HG02981 (cell line): Measurements from ENCODE around the gene LZTR1.
A peak's percentile ranks its signal among the peaks of the same experiment; 100 is the strongest.
"Not testable (repeated sequence)": the region's sequence is repeated elsewhere in the genome, so short reads cannot be mapped to it uniquely, and the experiment has no call there.

Experiments
- ATAC-seq: cut with Tn5 transposase; IDR thresholded peaks from one replicate; pipeline ENCODE4 v1.9.1; 2021; ENCODE audit warnings: mild to moderate bottlenecking, moderate library complexity; ENCODE audit not compliant: unreplicated experiment

The LZTR1 gene

DNA sequence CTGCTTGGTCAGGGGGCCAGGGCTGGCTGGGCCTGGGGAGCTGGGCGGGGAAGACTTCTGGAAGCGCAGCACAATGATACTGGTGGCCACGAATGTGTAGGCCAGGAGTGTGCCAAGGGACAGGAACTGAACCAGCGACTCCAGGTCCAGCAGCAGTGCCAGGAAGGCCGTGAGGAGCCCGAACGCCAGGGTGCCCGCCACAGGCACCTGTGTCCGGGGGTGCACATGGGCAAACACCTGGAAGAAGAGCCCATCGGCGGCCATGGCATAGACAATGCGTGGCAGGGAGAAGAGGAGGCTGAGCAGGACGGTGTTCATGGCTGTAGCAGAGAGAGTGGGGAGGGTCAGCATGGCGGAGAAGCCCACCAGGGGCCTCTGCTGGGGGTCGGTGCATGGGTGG is 47.9 kb downstream of the LZTR1 start:
- no peak for ATAC-seq

GRCh38 chr22:21030621-21031544 is 48.8 kb downstream of the LZTR1 start:
- ATAC-seq, result no peak

- ATAC-seq, result no peak
Observed at GRCh38 chr22:21031545-21032036, 49.5 kb downstream of the LZTR1 start.

DNA sequence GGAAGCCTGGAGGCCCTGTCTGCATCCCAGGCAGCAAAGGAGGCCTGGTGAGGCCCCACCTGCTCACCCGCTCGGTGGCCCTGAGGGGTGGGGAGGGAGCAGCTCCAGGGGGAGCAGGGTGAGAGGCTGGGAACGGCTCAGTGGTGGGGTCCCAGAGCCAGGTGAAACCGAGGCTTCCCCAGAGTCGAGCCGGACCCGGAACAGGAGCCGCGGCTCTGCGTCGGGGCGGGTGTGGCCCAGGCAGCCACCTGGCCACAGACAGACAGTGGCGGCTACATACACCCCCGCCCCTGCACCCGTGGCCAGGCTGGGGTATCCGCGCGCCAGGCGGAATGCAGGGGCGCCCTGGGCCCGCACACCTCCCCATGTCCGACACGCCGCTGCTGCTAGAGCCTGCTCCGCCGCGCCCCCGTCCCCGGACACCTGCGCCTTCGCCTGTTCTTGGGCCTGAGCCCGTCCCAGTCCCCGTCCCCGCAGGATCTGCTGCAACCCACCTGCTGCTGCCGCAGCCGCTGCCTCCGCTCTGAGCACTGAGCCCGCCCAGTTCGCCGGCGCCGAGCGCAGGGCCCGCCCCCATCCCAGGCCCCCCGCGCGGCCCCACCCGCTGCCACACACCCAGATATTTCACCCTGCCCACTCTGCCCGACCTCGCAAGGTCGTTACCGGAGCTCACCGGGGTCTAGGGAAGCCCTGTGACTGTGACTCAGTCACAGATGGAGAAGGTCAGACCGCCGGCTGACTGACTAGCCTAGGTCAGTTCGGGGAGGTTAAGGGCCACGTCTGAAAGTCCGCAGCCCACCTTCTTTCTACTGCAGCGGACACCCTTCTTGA is 50.2 kb downstream of the LZTR1 start, which contains the start of gene SLC7A4:
TSS of gene SLC7A4 (minus strand) at position 525 of the 831 bp plus-strand sequence. CDS start 749 bp downstream, outside the sequence.
- ATAC-seq, result no peak

DNA sequence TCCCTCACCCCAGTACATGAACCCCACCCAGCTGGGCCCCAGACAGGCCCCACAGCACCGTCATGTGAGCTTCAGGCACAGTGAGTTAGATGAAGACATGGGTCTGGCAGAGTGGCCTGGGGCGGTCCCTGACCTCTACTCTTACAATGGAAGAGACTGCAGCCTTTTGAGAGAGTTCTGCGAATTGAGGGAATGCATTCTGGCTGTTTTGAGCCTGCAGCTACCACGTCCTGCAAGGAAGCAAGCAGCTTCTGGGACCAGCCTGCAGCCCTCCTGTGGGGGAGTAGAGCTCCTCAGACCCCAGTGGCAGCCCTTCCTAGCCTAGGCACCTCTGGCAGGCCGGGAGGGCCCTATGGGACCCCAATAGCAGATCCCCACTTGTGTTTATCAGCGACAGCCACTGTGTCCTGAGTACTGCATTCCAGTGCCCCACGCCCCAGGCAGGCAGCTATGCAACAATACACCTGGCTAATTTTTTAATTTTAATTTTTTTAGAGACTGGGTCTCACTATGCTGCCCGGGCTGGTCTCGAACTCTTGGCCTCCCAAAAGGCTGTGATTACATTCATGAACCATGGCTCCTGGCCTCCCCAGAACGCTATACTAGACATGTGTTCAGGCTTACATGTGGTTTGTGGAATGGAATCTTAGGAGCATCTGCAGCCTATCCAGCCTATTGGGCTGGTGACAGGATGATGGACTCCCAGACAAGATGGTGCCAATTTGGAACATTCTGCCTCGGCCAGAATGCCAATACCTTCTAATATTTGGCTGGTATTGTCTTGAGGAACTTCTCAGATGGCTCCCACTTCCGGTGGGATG is 51.0 kb downstream of the LZTR1 start:
- ATAC-seq, result no peak

GRCh38 chr22:21033895-21034294 is 51.8 kb downstream of the LZTR1 start:
- ATAC-seq, result no peak

DNA sequence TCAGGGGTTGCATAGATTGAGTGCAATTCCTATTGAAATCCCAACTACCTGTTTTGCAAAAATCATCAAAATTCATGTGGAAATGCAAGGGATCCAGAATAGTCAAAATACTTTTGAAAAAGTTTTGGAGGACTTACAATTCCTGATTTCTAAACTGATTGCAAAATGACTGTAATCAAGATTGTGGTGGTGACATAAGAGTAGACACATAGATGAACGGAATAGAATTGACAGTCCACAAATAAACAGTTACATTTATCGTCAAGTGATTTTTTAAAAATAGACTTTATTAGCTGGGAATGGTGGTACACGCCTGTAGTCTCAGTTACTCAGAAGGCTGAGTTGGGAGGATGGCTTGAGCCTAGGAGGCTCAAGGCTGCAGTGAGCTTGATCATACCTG is 52.9 kb downstream of the LZTR1 start:
- no peak for ATAC-seq

DNA sequence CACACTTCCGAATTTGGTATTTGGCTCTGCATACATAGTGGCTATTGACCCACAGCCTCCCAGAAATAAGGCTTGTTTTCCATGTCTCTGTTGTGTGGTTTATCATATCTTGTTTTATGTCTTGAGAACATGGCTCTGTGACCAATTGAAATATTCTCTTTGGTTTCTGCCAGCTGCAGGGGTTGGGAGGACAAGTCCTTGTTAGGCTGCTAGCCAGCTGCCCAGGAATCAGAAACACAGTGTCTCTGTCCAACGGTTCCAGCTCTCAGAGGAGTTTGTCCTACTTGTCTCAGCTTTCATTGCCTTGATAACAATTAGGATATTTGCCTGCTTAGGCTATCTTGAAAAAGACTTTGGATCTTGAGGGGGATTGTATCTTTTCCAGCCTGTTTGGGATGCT is 56.3 kb downstream of the LZTR1 start:
- no peak for ATAC-seq

- ATAC-seq, result not testable (repeated sequence)
Observed at GRCh38 chr22:21039158-21039557, 57.1 kb downstream of the LZTR1 start.

DNA sequence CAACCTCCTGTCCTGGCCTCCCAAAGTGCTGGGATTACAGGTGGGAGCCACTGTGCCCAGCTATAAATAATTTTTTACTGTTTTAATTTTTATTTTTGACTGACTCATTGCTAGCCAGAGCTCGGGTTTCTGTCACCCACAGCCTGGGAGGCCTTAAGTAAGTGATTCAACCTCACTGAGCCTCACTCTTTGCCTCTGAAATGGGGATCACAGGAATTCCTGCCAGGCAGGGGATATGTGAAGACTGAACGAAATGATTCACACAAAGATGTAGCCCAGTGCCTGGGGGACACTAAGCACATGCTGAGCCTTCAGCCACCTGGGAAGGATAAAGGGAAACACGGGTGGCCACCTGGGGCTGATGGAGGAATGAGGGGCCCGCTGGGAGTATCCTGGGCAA is 59.8 kb downstream of the LZTR1 start:
- no peak for ATAC-seq

DNA sequence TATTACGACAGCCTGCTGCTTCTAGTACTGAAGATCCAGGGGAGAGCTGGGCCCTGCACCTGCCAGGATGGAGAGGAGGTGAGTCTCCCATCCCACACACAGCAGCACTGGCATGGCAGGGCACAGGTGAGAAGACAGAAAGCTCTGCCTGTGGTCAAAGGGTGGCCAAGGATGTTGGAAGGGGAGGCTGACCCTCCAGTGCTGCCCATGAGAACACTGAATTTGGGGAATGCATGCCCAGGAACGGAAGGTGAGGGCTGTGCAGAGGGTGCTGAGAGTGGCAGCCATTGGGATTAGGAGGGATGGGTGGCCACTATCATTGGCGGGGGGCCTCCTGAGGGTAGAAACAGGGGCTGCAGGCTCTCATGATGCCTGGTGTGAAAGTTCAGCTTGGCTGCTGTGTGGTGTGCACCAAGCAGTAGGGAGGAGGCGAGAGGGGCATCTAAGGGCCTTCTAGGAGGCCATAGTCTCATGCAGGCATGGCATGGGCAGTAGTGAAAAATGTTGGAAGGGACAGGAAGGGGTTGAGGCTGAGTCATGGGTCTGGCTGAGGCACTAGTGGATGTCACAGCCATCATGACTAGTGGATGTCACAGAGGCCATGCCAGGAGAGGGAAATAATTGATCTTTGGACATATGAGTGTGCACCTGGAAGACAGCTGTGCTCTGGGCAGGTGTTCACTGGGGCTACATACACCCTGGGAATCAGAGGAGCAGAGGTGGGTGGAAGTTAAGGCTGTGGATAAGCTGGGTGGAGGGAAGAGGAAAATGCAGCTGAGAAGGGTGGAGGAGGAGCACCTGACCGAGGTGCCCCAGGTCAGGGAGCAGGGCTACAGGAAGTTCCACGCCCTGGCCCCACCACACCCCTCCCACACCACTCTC is 61.1 kb downstream of the LZTR1 start:
- ATAC-seq, result no peak

GRCh38 chr22:21043860-21044535 is 61.9 kb downstream of the LZTR1 start:
- ATAC-seq, result no peak

GRCh38 chr22:21044931-21045584 is 63.0 kb downstream of the LZTR1 start:
- ATAC-seq, result peak; percentile 16

- ATAC-seq, result peak; percentile 86
Observed at GRCh38 chr22:21045585-21046294, 63.6 kb downstream of the LZTR1 start, which contains the start of gene LRRC74B. TSS of gene LRRC74B (plus strand) at chr22:21045946. CDS start at chr22:21045987, 41 bp downstream.

DNA sequence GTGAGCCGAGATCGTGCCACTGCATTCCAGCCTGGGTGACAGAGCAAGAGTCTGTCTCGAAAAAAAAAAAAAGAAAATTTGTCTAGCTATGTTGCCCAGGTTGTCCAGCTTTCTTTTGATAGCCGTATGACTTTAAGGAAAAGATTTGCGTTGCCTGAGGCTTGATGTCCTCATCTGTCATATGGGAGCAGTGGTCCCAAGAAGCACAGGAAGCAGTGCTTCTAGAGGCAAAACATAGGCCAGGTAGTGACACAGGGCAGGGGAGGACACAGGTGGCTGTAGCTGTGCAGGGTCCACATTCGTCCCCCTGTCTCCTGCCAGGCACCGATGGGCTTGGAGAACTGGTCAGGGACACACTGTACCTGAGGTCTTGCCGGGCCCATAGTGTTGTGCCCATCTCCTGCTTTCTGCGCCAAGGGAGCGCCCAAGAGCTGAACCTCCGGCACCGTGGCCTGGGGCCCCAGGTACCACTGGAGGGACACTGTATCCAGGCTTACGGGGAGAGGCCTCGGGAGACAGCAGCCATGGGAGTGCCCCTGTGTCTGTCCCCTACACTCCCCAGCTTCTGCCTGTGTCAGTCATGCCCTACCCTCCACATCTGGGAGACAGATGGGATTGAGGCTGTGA is 65.1 kb downstream of the LZTR1 start:
- ATAC-seq, result no peak

GRCh38 chr22:21047730-21048129 is 65.6 kb downstream of the LZTR1 start:
- no peak for ATAC-seq

DNA sequence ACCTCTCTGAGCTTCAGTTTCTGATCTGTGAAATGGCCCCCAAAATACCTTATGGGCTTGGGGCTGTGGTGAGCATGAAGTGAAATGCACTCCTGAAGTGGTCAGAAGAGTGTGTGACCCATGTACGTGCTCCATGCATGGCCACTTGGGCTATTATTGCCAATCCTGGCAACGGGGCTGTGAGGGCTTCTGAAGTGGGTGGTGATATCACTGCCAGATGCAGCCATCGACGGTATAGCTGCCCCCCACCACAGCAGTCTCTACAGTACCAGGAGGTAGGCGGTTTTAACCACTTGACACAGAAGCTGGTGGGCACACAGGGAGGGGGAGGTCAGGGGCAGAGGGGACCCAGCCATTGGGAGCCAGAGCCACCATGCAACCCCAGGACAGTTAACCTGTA is 66.4 kb downstream of the LZTR1 start:
- ATAC-seq, result not testable (repeated sequence)
